Fibroblast of lung (primary cell): ENCODE results near the gene RUFY3. TPM values are rescaled to one million over a fixed set of nuclear protein-coding genes. Genes with fewer than 3 reads are reported as not detected.

Experiments
- DNase-seq, 2 donors: peaks; one replicate each; pipeline versions ENCODE4 v3.0.0 to v3.0.0-alpha.2; 2010; ENCODE audit warnings: low read depth in 2 of 2
- H2AFZ ChIP-seq: 2 replicates; pipeline ENCODE4 v1.5.1; 2012; ENCODE audit warnings: low read length, control low read depth, inconsistent platforms
- H3K27ac ChIP-seq: 2 replicates; pipeline ENCODE4 v1.5.1; 2011; ENCODE audit warnings: low read length, control low read depth; ENCODE audit not compliant: insufficient read depth
- H3K27me3 ChIP-seq: 2 replicates; pipeline ENCODE4 v1.5.1; 2011; ENCODE audit warnings: mild to moderate bottlenecking, low read length; ENCODE audit not compliant: control insufficient read depth, insufficient read depth
- H3K36me3 ChIP-seq: 2 replicates; pipeline ENCODE4 v1.5.1; 2011; ENCODE audit warnings: low read length; ENCODE audit not compliant: control insufficient read depth, insufficient read depth
- H3K4me1 ChIP-seq: 2 replicates; pipeline ENCODE4 v1.5.1; 2011; ENCODE audit warnings: low read length; ENCODE audit not compliant: control insufficient read depth, insufficient read depth; ENCODE audit errors: extremely low read depth
- H3K4me2 ChIP-seq: 2 replicates; pipeline ENCODE4 v1.5.1; 2011; ENCODE audit warnings: low read length, control low read depth; ENCODE audit not compliant: insufficient read depth; ENCODE audit errors: extremely low read depth
- H3K4me3 ChIP-seq, 4 experiments: fragments of 200-600 bp in 1 of 4; sonication (generic) in 1 of 4; replicated peaks in 1 of 4; 2 replicates each; pipeline ENCODE4 v1.5.1; 2011 to 2016; ENCODE audit warnings: low read length in 4 of 4, low read depth in 3 of 4, mild to moderate bottlenecking in 3 of 4, control low read depth in 2 of 4, inconsistent platforms in 1 of 4, mixed read lengths in 1 of 4; ENCODE audit not compliant: insufficient read depth in 1 of 4; ENCODE audit errors: control extremely low read depth in 1 of 4
- H3K79me2 ChIP-seq: 2 replicates; pipeline ENCODE4 v1.5.1; 2012; ENCODE audit warnings: mild to moderate bottlenecking, low read length, inconsistent platforms; ENCODE audit not compliant: control insufficient read depth, insufficient read depth
- H3K9ac ChIP-seq: 2 replicates; pipeline ENCODE4 v1.5.1; 2011; ENCODE audit warnings: mild to moderate bottlenecking, low read length, control low read depth; ENCODE audit not compliant: insufficient read depth
- H3K9me3 ChIP-seq: 2 replicates; pipeline ENCODE4 v1.5.1; 2012; ENCODE audit warnings: low read depth, low read length; ENCODE audit not compliant: control insufficient read depth, insufficient read depth
- H4K20me1 ChIP-seq: 2 replicates; pipeline ENCODE4 v1.5.1; 2011; ENCODE audit warnings: low read length; ENCODE audit not compliant: control insufficient read depth, insufficient read depth; ENCODE audit errors: extremely low read depth
- CTCF ChIP-seq, 2 donors: IDR thresholded peaks in 1 of 2; conservative IDR thresholded peaks in 1 of 2; 1 replicate in 1 of 2; 2 replicates in 1 of 2; pipeline ENCODE4 v1.5.1; 2011 to 2012; ENCODE audit warnings: low read length in 2 of 2, control low read depth in 1 of 2, inconsistent platforms in 1 of 2, low read depth in 1 of 2, mild to moderate bottlenecking in 1 of 2
- EZH2 ChIP-seq: IDR thresholded peaks from 2 replicates; pipeline ENCODE4 v1.5.1; 2012; ENCODE audit warnings: low read length, control low read depth, mild to moderate bottlenecking; ENCODE audit errors: missing control alignments
- polyA plus RNA-seq, 2 donors: library from polyadenylated mRNA; depleted of rRNA in 1 of 2; stranded (reverse) in 1 of 2; unstranded in 1 of 2; fragments of >200 nt; gene quantifications; 2 replicates each; pipeline ENCODE4 v1.2.1, GENCODE V29; 2011 to 2012; ENCODE audit warnings: missing spikeins in 1 of 2
- total RNA-seq: library from RNA; depleted of rRNA; stranded (reverse); fragments of >200 nt; gene quantifications from 2 replicates; pipeline ENCODE4 v1.2.1, GENCODE V29; 2014

Gene RUFY3
- total and polyA plus RNA-seq, 2 donors (not counting 1 experiment from before 2014, with no cell fraction given) = 36.3 to 97.8 TPM

GRCh38 chr4:70801265-70801809 lies 79.6 kb downstream of the RUFY3 start:
- no peak for DNase-seq
- Histone ChIP-seq H3K9me3 (no peaks in the 10 kb centered on the region), H3K36me3 (no peaks in the 10 kb centered on the region), H3K4me2 (no peak overlapping the region), H2AFZ (no peak overlapping the region), H3K4me1 (no peaks in the 10 kb centered on the region), H4K20me1 (no peaks in the 10 kb centered on the region), H3K4me3 (no peak overlapping the region), H3K79me2 (no peaks in the 10 kb centered on the region), H3K9ac (no peak overlapping the region), H3K27ac (no peak overlapping the region), H3K27me3 (no peaks in the 10 kb centered on the region)
- TF ChIP-seq EZH2 (no peak), CTCF (conservative IDR thresholded peaks at IDR 0.05 in 1 of 2, IDR thresholded peaks at IDR 0.05 in 1 of 2; ENCODE audit: low read depth in 1 of 2, low read length in 2 of 2) (no peak)

GRCh38 chr4:70802928-70803580 lies 81.3 kb downstream of the RUFY3 start:
- Histone ChIP-seq H3K9ac (no peak overlapping the region), H3K36me3 (no peaks in the 10 kb centered on the region), H3K9me3 (no peaks in the 10 kb centered on the region), H3K4me3 (no peak overlapping the region), H3K27me3 (no peaks in the 10 kb centered on the region), H3K4me1 (no peaks in the 10 kb centered on the region), H4K20me1 (no peaks in the 10 kb centered on the region), H2AFZ (no peak overlapping the region), H3K4me2 (no peak overlapping the region), H3K79me2 (no peaks in the 10 kb centered on the region), H3K27ac (no peak overlapping the region)
- TF ChIP-seq CTCF (conservative IDR thresholded peaks at IDR 0.05 in 1 of 2, IDR thresholded peaks at IDR 0.05 in 1 of 2; ENCODE audit: low read depth in 1 of 2, low read length in 2 of 2) (no peak), EZH2 (no peak)
- peak in 1 of 2 donors; percentile 15 for DNase-seq

GRCh38 chr4:70808151-70808550 lies 86.4 kb downstream of the RUFY3 start:
- Histone ChIP-seq H3K4me3 (no peak overlapping the region), H3K27me3 (no peaks in the 10 kb centered on the region), H3K36me3 (no peaks in the 10 kb centered on the region), H3K9ac (no peak overlapping the region), H3K4me1 (no peaks in the 10 kb centered on the region), H4K20me1 (no peaks in the 10 kb centered on the region), H3K79me2 (no peaks in the 10 kb centered on the region), H3K4me2 (no peak overlapping the region), H3K27ac (no peak overlapping the region), H2AFZ (no peak overlapping the region), H3K9me3 (no peaks in the 10 kb centered on the region)
- DNase-seq = no peak
- no peak for TF ChIP-seq EZH2
- TF ChIP-seq CTCF (conservative IDR thresholded peaks at IDR 0.05 in 1 of 2, IDR thresholded peaks at IDR 0.05 in 1 of 2; ENCODE audit: low read depth in 1 of 2, low read length in 2 of 2) = no peak
